ENCODE results near the gene STIM2.

GRCh38 chr4:27000122-27000521, 139.5 kb downstream of the STIM2 start:
- no peak for TF ChIP-seq EZH2 (IDR thresholded peaks at IDR 0.05; ENCODE audit: borderline replicate concordance, low read depth, low read length, severe bottlenecking)
- no peak for TF ChIP-seq CTCF (IDR thresholded peaks at IDR 0.05; ENCODE audit: extremely low read depth in 1 of 2, insufficient read depth in 1 of 2, low read depth in 1 of 2, low read length in 2 of 2)
- TF ChIP-seq JUN (IDR thresholded peaks at IDR 0.05; ENCODE audit: borderline replicate concordance, insufficient read depth, insufficient read length, low read depth) = no peak

All from endothelial cell of umbilical vein (primary cell).